ENCODE measurements around the gene LCE1C.

- no peak for TF ChIP-seq EZH2 (IDR thresholded peaks at IDR 0.05; ENCODE audit: borderline replicate concordance, insufficient read depth, low read length, poor library complexity, severe bottlenecking)
- TF ChIP-seq EP300 (conservative IDR thresholded peaks at IDR 0.05; ENCODE audit: poor library complexity, severe bottlenecking), result no peak
- no peak for TF ChIP-seq CTCF (IDR thresholded peaks at IDR 0.05; ENCODE audit: poor library complexity, severe bottlenecking)
- TF ChIP-seq POLR2AphosphoS5 (IDR thresholded peaks at IDR 0.05), result no peak
- TF ChIP-seq RAD21 (conservative IDR thresholded peaks at IDR 0.05), result no peak
- no peak for TF ChIP-seq MXI1 (conservative IDR thresholded peaks at IDR 0.05; ENCODE audit: poor library complexity, severe bottlenecking)
Observed at GRCh38 chr1:152806576-152806975, at the start of gene LCE1C.
